Spleen (tissue), 11 donors: ENCODE data around the gene OXCT1. TPM values are rescaled to one million over a fixed set of nuclear protein-coding genes. Genes with fewer than 3 reads are reported as not detected.

Experiments
- DNase-seq: peaks from one replicate; pipeline ENCODE4 v3.0.0-alpha.2; 2020
- H3K27ac ChIP-seq, 8 donors: fragments of 200-600 bp; sonication (generic) in 7 of 8; 1 replicate in 4 of 8; 2 replicates in 4 of 8; pipeline versions ENCODE4 v1.5.0 to v1.8.0; 2016 to 2021; ENCODE audit warnings: inconsistent platforms in 4 of 8, mild to moderate bottlenecking in 4 of 8, moderate library complexity in 1 of 8
- H3K27me3 ChIP-seq, 7 donors: fragments of 200-600 bp; sonication (generic) in 6 of 7; replicated peaks in 1 of 7; 1 replicate in 4 of 7; 2 replicates in 3 of 7; pipeline versions ENCODE4 v1.5.0 to v1.8.0; 2016 to 2021; ENCODE audit warnings: inconsistent platforms in 3 of 7, mild to moderate bottlenecking in 1 of 7
- H3K36me3 ChIP-seq, 6 donors: fragments of 200-600 bp; sonication (generic) in 5 of 6; 1 replicate in 4 of 6; 2 replicates in 2 of 6; pipeline versions ENCODE4 v1.5.0 to v1.8.0; 2016 to 2021; ENCODE audit warnings: inconsistent platforms in 2 of 6
- H3K4me1 ChIP-seq, 6 donors: fragments of 200-600 bp; sonication (generic) in 5 of 6; 1 replicate in 3 of 6; 2 replicates in 3 of 6; pipeline versions ENCODE4 v1.5.0 to v1.8.0; 2016 to 2021; ENCODE audit warnings: inconsistent platforms in 3 of 6
- H3K4me3 ChIP-seq, 8 donors: fragments of 200-600 bp; sonication (generic) in 7 of 8; 1 replicate in 4 of 8; 2 replicates in 4 of 8; pipeline versions ENCODE4 v1.5.0 to v1.8.0; 2016 to 2021; ENCODE audit warnings: inconsistent platforms in 4 of 8, mild to moderate bottlenecking in 4 of 8, moderate library complexity in 2 of 8
- H3K9me3 ChIP-seq, 8 donors: fragments of 200-600 bp; sonication (generic) in 7 of 8; 1 replicate in 4 of 8; 2 replicates in 4 of 8; pipeline versions ENCODE4 v1.5.0 to v1.8.0; 2016 to 2021; ENCODE audit warnings: inconsistent platforms in 4 of 8
- POLR2A ChIP-seq, 3 donors: fragments of 450-650 bp; IDR thresholded peaks; one replicate each; pipeline ENCODE4 v1.5.1; 2017; ENCODE audit warnings: antibody characterized with exemption in 3 of 3, mild to moderate bottlenecking in 1 of 3
- POLR2AphosphoS5 ChIP-seq, 3 donors: sonication (generic); formaldehyde crosslinking; IDR thresholded peaks; one replicate each; pipeline ENCODE4 v1.5.1; 2017; ENCODE audit warnings: antibody characterized with exemption in 3 of 3
- WGBS, 5 donors: extraction: QIAGEN DNeasy Blood & Tissue Kit in 3 of 5; methylation state at CpG; one replicate each; pipeline versions ENCODE4 v1.1.5 to v1.1.7; 2013 to 2018; 5-methylcytosine and 5-hydroxymethylcytosine counted together
- intact Hi-C: fragments of 100-400 bp; cut with DNase I; formaldehyde crosslinking; loops from one replicate; pipeline ENCODE4 v1.15.0; 2023; ENCODE audit warnings: low total_unique reads
- polyA plus RNA-seq, 3 donors: library from polyadenylated mRNA; stranded (reverse); fragments of 200-250 nt; gene quantifications; one replicate each; pipeline ENCODE4 v1.2.1, GENCODE V29; 2013
- total RNA-seq, 7 donors: library from RNA; depleted of rRNA in 3 of 7; stranded (reverse); fragments of >200 nt in 3 of 7; fragmentation: NEBNext Ultra II Directional in 4 of 7; extraction: Animal tissue kit (Norgen Biotek cat#: 25700) in 4 of 7; gene quantifications; one replicate each; pipeline versions ENCODE4 v1.1.0 to v1.2.1, GENCODE V29; 2016 to 2021
- TF ChIP-seq, protein P1 (sequence below), 11 experiments: fragments of 200-600 bp in 7 of 11; fragments of 450-650 bp in 4 of 11; sonication (generic) in 4 of 11; IDR thresholded peaks in 8 of 11; conservative IDR thresholded peaks in 3 of 11; 1 replicate in 7 of 11; 2 replicates in 4 of 11; pipeline versions ENCODE4 v1.4.0 to v1.8.0; 2016 to 2021; ENCODE audit warnings: antibody characterized with exemption in 11 of 11, inconsistent platforms in 4 of 11, mild to moderate bottlenecking in 1 of 11
- donor health status: healthy with polysubstance abuse.
- donor health status: DM: no; HTN: no; CAD: no; lungs with moderate emphysema.
- donor health status: DM: no; HTN: no; CAD: no.
- donor health status: Bipolar disorder and iron deficiency.
- donor health status: healthy.
- donor health status: DM: no; HTN: no; CAD: no.
- donor health status: DM: yes; HTN: yes; CAD: no.

Gene OXCT1
- total and polyA plus RNA-seq, 10 donors: 7.0 to 16.7 (median 13.5) TPM

DNA sequence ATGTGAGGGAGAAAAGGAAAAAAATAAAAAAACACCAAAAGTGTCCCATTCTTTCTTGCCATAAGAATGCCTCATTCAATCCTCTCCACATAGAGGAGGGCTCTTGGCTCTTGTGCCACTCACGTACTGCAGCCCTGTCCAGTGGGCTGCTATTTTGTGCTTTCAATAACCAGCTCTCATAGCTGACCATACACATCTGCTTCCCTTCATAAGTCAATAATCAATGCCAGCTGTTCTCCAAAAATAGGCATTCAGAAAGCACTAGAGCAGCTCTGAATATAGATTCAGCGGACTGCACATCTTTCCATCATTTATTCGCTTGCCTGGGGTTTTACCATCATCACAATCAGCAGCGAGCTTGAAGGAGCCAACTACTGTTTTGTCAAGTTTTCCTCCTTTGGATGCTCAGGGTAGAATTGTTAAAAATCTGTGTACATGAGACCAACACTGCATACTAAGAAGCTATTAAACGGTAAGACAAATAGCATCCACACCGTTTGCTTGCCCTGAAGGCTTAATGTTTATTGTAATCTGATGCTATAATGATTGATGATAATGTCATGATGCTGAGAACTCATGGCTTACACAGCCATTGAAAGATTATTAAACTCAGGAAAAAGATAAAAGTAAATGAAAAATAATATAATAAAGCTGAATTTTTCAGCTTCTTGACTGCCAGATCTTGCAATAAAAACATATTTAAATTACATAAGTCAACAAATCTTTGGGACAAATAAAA, 80.0 kb downstream of the OXCT1 start:
- 89 to 94% (median 91%) methylated on average over 6 of the region's 6 CpGs for WGBS, 5 donors
- Histone ChIP-seq H3K27ac (no peak overlapping the region), H3K4me3 (no peak overlapping the region), H3K27me3 (no peaks in the 10 kb centered on the region), H3K36me3 (peaks cover 0 to 49% (median 12%) of the 10 kb centered on the region in 6 donors), H3K4me1 (peaks cover 0 to 3% (median 0%) of the 10 kb centered on the region in 6 donors), H3K9me3 (no peaks in the 10 kb centered on the region)
- no peak for DNase-seq
- intact Hi-C loops: no loop called here
- no peak for TF ChIP-seq POLR2AphosphoS5 (IDR thresholded peaks at IDR 0.05)
- TF ChIP-seq POLR2A (IDR thresholded peaks at IDR 0.05): no peak
- TF ChIP-seq, protein P1, sequence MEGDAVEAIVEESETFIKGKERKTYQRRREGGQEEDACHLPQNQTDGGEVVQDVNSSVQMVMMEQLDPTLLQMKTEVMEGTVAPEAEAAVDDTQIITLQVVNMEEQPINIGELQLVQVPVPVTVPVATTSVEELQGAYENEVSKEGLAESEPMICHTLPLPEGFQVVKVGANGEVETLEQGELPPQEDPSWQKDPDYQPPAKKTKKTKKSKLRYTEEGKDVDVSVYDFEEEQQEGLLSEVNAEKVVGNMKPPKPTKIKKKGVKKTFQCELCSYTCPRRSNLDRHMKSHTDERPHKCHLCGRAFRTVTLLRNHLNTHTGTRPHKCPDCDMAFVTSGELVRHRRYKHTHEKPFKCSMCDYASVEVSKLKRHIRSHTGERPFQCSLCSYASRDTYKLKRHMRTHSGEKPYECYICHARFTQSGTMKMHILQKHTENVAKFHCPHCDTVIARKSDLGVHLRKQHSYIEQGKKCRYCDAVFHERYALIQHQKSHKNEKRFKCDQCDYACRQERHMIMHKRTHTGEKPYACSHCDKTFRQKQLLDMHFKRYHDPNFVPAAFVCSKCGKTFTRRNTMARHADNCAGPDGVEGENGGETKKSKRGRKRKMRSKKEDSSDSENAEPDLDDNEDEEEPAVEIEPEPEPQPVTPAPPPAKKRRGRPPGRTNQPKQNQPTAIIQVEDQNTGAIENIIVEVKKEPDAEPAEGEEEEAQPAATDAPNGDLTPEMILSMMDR (IDR thresholded peaks at IDR 0.05 in 8 of 11, conservative IDR thresholded peaks at IDR 0.05 in 3 of 11): no peak

DNA sequence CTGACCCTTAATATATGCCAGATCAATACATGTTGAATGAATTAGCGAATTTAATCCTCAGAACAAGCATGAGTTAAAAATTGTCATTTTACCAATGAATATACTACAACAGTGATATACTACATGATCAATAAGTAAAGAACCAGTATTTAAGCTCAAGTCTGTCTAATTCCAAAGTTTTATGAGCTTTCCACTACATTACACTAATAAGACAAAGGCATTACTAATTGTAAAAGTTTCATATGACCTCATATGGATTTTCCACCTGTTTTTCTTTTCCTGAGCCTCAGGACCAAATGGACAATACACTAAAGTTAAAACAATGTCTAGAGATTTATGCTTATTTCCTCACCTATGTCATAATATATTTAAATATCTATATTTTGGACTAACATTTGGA, 80.8 kb downstream of the OXCT1 start:
- 95 to 100% (median 100%) methylated on average over 1 of the region's 1 CpG for WGBS, 5 donors
- no peak for DNase-seq
- peaks cover 0 to 43% (median 9%) of the 10 kb centered on the region in 6 donors for H3K36me3 ChIP-seq
- H3K27me3 ChIP-seq: no peaks in the 10 kb centered on the region
- intact Hi-C loops: no loop called here
- TF ChIP-seq, protein P1 (IDR thresholded peaks at IDR 0.05 in 8 of 11, conservative IDR thresholded peaks at IDR 0.05 in 3 of 11): no peak
- TF ChIP-seq POLR2A (IDR thresholded peaks at IDR 0.05): no peak
- no peak for TF ChIP-seq POLR2AphosphoS5 (IDR thresholded peaks at IDR 0.05)
- peaks cover 0 to 3% (median 0%) of the 10 kb centered on the region in 6 donors for H3K4me1 ChIP-seq
- no peak overlapping the region for H3K4me3 ChIP-seq
- no peak overlapping the region for H3K27ac ChIP-seq
- no peaks in the 10 kb centered on the region for H3K9me3 ChIP-seq

DNA sequence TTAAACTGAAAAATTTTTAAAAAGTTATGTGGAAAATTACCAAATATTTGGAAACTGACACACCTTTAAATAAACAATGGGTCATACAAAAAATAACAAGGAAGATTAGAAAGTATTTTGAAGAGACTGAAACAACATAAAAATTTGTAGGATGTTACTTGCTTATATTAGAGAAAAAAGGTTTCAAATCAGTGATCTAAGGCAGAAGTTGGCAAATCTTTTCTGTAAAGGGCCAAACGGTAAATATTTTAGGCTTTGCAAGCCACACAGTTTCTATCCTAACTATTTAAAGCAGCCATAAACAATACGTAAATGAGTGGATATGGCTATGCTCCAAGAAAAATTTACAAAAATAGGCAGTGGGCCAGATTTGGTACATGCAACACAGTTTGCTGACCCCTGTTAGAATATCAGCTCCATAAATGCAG, 81.3 kb downstream of the OXCT1 start:
- no peaks in the 10 kb centered on the region for H3K9me3 ChIP-seq
- H3K4me3 ChIP-seq: no peak overlapping the region
- TF ChIP-seq, protein P1 (IDR thresholded peaks at IDR 0.05 in 8 of 11, conservative IDR thresholded peaks at IDR 0.05 in 3 of 11): no peak
- TF ChIP-seq POLR2AphosphoS5 (IDR thresholded peaks at IDR 0.05): no peak
- TF ChIP-seq POLR2A (IDR thresholded peaks at IDR 0.05): no peak
- H3K27me3 ChIP-seq: no peaks in the 10 kb centered on the region
- H3K27ac ChIP-seq: no peak overlapping the region
- 71 to 80% (median 75%) methylated on average over 2 of the region's 2 CpGs for WGBS, 5 donors
- no peak for DNase-seq
- intact Hi-C loops: no loop called here
- H3K4me1 ChIP-seq: peaks cover 0 to 3% (median 0%) of the 10 kb centered on the region in 6 donors
- peaks cover 0 to 43% (median 8%) of the 10 kb centered on the region in 6 donors for H3K36me3 ChIP-seq

DNA sequence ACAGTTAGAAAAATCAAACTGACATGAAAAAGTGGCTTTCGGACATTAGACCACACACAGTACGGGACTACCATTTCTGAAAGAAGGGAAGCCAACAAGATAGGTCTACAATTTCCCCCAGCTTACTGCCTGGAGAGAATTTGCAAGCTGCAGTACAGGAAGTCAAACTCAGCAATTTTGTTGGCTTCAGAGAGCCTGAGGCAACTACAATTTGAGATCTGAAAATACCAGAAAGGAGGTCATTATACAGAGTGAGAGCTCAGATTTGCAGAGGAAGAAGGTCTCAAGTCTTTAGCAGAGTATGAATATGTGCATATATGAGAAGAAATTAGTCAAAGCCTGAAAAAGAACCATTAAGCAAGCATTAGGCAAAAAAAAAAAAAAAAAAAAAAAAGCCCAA, 83.0 kb downstream of the OXCT1 start:
- H3K27me3 ChIP-seq: no peaks in the 10 kb centered on the region
- intact Hi-C loops: no loop called here
- H3K4me1 ChIP-seq: peaks cover 0 to 3% (median 0%) of the 10 kb centered on the region in 6 donors
- no peak for DNase-seq
- no peak overlapping the region for H3K4me3 ChIP-seq
- peaks cover 0 to 43% (median 9%) of the 10 kb centered on the region in 6 donors for H3K36me3 ChIP-seq
- no peak overlapping the region for H3K27ac ChIP-seq
- 86 to 97% (median 93%) methylated on average over 2 of the region's 2 CpGs for WGBS, 5 donors
- no peaks in the 10 kb centered on the region for H3K9me3 ChIP-seq
- no peak for TF ChIP-seq POLR2A (IDR thresholded peaks at IDR 0.05)
- TF ChIP-seq POLR2AphosphoS5 (IDR thresholded peaks at IDR 0.05): no peak
- TF ChIP-seq, protein P1 (IDR thresholded peaks at IDR 0.05 in 8 of 11, conservative IDR thresholded peaks at IDR 0.05 in 3 of 11): no peak
